GM23338 (cell line): ENCODE measurements around the gene PCSK1N. TPM values are rescaled to one million over a fixed set of nuclear protein-coding genes. Genes with fewer than 3 reads are reported as not detected.

Source experiments
- ATAC-seq: fragments of 200-7000 bp; cut with Tn5 transposase; 3 replicates; pipeline ENCODE4 v1.9.1; 2020
- DNase-seq: peaks from one replicate; pipeline ENCODE4 v3.0.0-alpha.2; 2015; ENCODE audit warnings: low spot score
- H2AFZ ChIP-seq: fragments of 200-600 bp; sonication (generic); 2 replicates; pipeline ENCODE4 v1.8.0; 2016; ENCODE audit warnings: antibody characterized with exemption, mild to moderate bottlenecking, moderate library complexity
- H3F3A ChIP-seq: fragments of 200-600 bp; sonication (generic); replicated peaks from 2 replicates; pipeline ENCODE4 v1.8.0; 2017; ENCODE audit warnings: antibody characterized with exemption, mixed run types, low read depth
- H3K27ac ChIP-seq: fragments of 200-600 bp; sonication (generic); 2 replicates; pipeline ENCODE4 v1.6.1; 2016; ENCODE audit warnings: low read depth
- H3K27me3 ChIP-seq: fragments of 200-600 bp; sonication (generic); 2 replicates; pipeline ENCODE4 v1.8.0; 2016; ENCODE audit warnings: mild to moderate bottlenecking, mixed run types, moderate library complexity; ENCODE audit not compliant: insufficient read depth
- H3K36me3 ChIP-seq: fragments of 200-600 bp; sonication (generic); 2 replicates; pipeline ENCODE4 v1.8.0; 2016; ENCODE audit warnings: mild to moderate bottlenecking; ENCODE audit not compliant: insufficient read depth
- H3K4me1 ChIP-seq: fragments of 200-600 bp; sonication (generic); 2 replicates; pipeline ENCODE4 v1.8.0; 2016; ENCODE audit warnings: mild to moderate bottlenecking, moderate library complexity; ENCODE audit not compliant: insufficient read depth
- H3K4me2 ChIP-seq: fragments of 200-600 bp; sonication (generic); 2 replicates; pipeline ENCODE4 v1.7.1; 2017; ENCODE audit warnings: mixed run types
- H3K4me3 ChIP-seq: fragments of 200-600 bp; sonication (generic); 2 replicates; pipeline ENCODE4 v1.6.1; 2016; ENCODE audit warnings: mixed run types
- H3K79me2 ChIP-seq: fragments of 200-600 bp; sonication (generic); replicated peaks from 2 replicates; pipeline ENCODE4 v1.8.0; 2017; ENCODE audit warnings: mild to moderate bottlenecking; ENCODE audit not compliant: insufficient read depth
- H3K9me2 ChIP-seq: fragments of 200-600 bp; sonication (generic); 2 replicates; pipeline ENCODE4 v1.8.0; 2017; ENCODE audit not compliant: insufficient read depth
- H4K20me1 ChIP-seq: fragments of 200-600 bp; sonication (generic); replicated peaks from 2 replicates; pipeline ENCODE4 v1.8.0; 2017; ENCODE audit warnings: mild to moderate bottlenecking; ENCODE audit not compliant: insufficient read depth
- H3K27ac Mint-ChIP-seq: 2 replicates; pipeline ENCODE4 v1.8.0; 2020; ENCODE audit warnings: inconsistent platforms, mild to moderate bottlenecking, moderate library complexity, mixed read lengths
- H3K27me3 Mint-ChIP-seq: 3 replicates; pipeline ENCODE4 v1.8.0; 2022; ENCODE audit warnings: low read depth, mild to moderate bottlenecking, moderate library complexity, mixed read lengths, inconsistent platforms; ENCODE audit not compliant: insufficient read depth, poor library complexity
- H3K36me3 Mint-ChIP-seq: 3 replicates; pipeline ENCODE4 v1.8.0; 2021; ENCODE audit warnings: low read depth, mild to moderate bottlenecking, inconsistent platforms, moderate library complexity, mixed read lengths
- H3K4me1 Mint-ChIP-seq: 3 replicates; pipeline ENCODE4 v1.8.0; 2020; ENCODE audit warnings: mild to moderate bottlenecking, inconsistent platforms, mixed read lengths
- H3K4me3 Mint-ChIP-seq: 3 replicates; pipeline ENCODE4 v1.8.0; 2021; ENCODE audit warnings: moderate library complexity, mild to moderate bottlenecking, inconsistent platforms, mixed read lengths
- H3K9me3 Mint-ChIP-seq: 3 replicates; pipeline ENCODE4 v1.8.0; 2020; ENCODE audit warnings: moderate library complexity, mild to moderate bottlenecking, inconsistent platforms, mixed read lengths
- CREB1 ChIP-seq: fragments of 250-450 bp; sonication (Bioruptor Pico); IDR thresholded peaks from 2 replicates; pipeline ENCODE4 v1.5.0; 2020; ENCODE audit warnings: low read depth, mild to moderate bottlenecking, moderate library complexity
- EZH2 ChIP-seq: fragments of 200-600 bp; sonication (generic); IDR thresholded peaks from one replicate; pipeline ENCODE4 v1.8.0; 2017; ENCODE audit warnings: antibody characterized with exemption, mild to moderate bottlenecking, low read depth; ENCODE audit not compliant: unreplicated experiment
- EZH2phosphoT487 ChIP-seq: fragments of 200-600 bp; sonication (generic); IDR thresholded peaks from one replicate; pipeline ENCODE4 v1.8.1; 2018; ENCODE audit warnings: antibody characterized with exemption; ENCODE audit not compliant: unreplicated experiment
- JUNB ChIP-seq: IDR thresholded peaks from one replicate; pipeline ENCODE4 v1.6.1; 2016; ENCODE audit warnings: antibody characterized with exemption; ENCODE audit not compliant: unreplicated experiment
- NANOG ChIP-seq: IDR thresholded peaks from 2 replicates; pipeline ENCODE4 v1.6.1; 2016; ENCODE audit warnings: antibody characterized with exemption, borderline replicate concordance
- POLR2AphosphoS5 ChIP-seq: IDR thresholded peaks from 2 replicates; pipeline ENCODE4 v1.6.1; 2016; ENCODE audit warnings: antibody characterized with exemption, low read depth
- STAT1 ChIP-seq: IDR thresholded peaks from one replicate; pipeline ENCODE4 v1.6.1; 2016; ENCODE audit warnings: antibody characterized with exemption; ENCODE audit not compliant: unreplicated experiment
- ZNF114 ChIP-seq: fragments of 250-450 bp; sonication (Bioruptor Pico); IDR thresholded peaks from 2 replicates; pipeline ENCODE4 v1.5.0; 2020; ENCODE audit warnings: mild to moderate bottlenecking, moderate library complexity
- ZNF331 ChIP-seq: fragments of 250-450 bp; sonication (Bioruptor Pico); IDR thresholded peaks from 2 replicates; pipeline ENCODE4 v1.5.0; 2020; ENCODE audit warnings: low read depth, mild to moderate bottlenecking, moderate library complexity
- polyA plus RNA-seq: library from polyadenylated mRNA; unstranded; fragments of >200 nt; fragmentation: Nextera tagmentation; extraction: Ambion mirVana; gene quantifications from 2 replicates; pipeline ENCODE4 v1.2.1, GENCODE V29; 2016
- total RNA-seq: library from RNA; depleted of rRNA; stranded (reverse); fragments of >200 nt; shearing (Covaris generic); gene quantifications from 2 replicates; pipeline ENCODE4 v1.2.3, GENCODE V29; 2014
- TF ChIP-seq, protein P1 (sequence below): IDR thresholded peaks from one replicate; pipeline ENCODE4 v1.6.1; 2018; ENCODE audit warnings: antibody characterized with exemption; ENCODE audit not compliant: unreplicated experiment
- TF ChIP-seq, protein P2 (sequence below), 2 experiments: fragments of 200-600 bp in 1 of 2; sonication (generic) in 1 of 2; conservative IDR thresholded peaks; 2 replicates each; pipeline versions ENCODE4 v1.5.1 to v1.6.1; 2016 to 2017; ENCODE audit warnings: antibody characterized with exemption in 2 of 2, low read depth in 2 of 2, mild to moderate bottlenecking in 2 of 2, moderate library complexity in 1 of 2
- TF ChIP-seq, protein P3 (sequence below): fragments of 250-450 bp; sonication (Bioruptor Pico); IDR thresholded peaks from 2 replicates; pipeline ENCODE4 v1.5.0; 2020; ENCODE audit warnings: mild to moderate bottlenecking, moderate library complexity
- TF ChIP-seq, protein P4 (sequence below): IDR thresholded peaks from 2 replicates; pipeline ENCODE4 v1.6.1; 2016; ENCODE audit warnings: antibody characterized with exemption

PCSK1N gene
- total and polyA plus RNA-seq, 2 experiments from 2014 or later = 12.8 to 15.6 TPM

DNA sequence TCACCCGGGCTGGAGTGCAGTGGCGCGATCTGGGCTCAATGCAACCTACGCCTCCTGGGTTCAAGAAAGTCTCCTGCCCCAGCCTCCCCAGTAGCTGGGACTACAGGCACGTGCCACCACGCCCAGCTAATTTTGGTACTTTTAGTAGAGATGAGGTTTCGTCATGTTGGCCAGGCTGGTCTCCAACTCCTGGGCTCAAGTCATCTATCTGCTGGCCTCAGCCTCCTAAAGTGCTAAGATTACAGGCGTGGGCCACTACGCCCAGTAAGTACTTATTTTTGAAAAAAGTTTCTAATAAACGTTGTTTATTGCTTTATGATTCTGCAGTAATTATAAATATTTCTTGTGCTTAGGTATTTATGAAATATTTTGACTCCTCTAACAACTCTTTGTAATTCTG is 4.3 kb upstream of the PCSK1N start:
- Histone ChIP-seq H3K79me2 (no peaks in the 10 kb centered on the region), H3F3A (0 out of 2 replicates have a peak, but pooled peaks cover 4% of the 10 kb centered on the region), H3K27me3 (peaks cover 15% of the 10 kb centered on the region), H3K4me3 (no peak overlapping the region), H3K27ac (no peak overlapping the region), H3K4me1 (no peaks in the 10 kb centered on the region), H3K36me3 (no peaks in the 10 kb centered on the region), H3K4me2 (no peak overlapping the region), H3K9me2 (no peaks in the 10 kb centered on the region), H4K20me1 (no peaks in the 10 kb centered on the region), H2AFZ (no peak overlapping the region)
- H3K27ac Mint-ChIP-seq = no peak overlapping the region
- TF ChIP-seq, protein P1, sequence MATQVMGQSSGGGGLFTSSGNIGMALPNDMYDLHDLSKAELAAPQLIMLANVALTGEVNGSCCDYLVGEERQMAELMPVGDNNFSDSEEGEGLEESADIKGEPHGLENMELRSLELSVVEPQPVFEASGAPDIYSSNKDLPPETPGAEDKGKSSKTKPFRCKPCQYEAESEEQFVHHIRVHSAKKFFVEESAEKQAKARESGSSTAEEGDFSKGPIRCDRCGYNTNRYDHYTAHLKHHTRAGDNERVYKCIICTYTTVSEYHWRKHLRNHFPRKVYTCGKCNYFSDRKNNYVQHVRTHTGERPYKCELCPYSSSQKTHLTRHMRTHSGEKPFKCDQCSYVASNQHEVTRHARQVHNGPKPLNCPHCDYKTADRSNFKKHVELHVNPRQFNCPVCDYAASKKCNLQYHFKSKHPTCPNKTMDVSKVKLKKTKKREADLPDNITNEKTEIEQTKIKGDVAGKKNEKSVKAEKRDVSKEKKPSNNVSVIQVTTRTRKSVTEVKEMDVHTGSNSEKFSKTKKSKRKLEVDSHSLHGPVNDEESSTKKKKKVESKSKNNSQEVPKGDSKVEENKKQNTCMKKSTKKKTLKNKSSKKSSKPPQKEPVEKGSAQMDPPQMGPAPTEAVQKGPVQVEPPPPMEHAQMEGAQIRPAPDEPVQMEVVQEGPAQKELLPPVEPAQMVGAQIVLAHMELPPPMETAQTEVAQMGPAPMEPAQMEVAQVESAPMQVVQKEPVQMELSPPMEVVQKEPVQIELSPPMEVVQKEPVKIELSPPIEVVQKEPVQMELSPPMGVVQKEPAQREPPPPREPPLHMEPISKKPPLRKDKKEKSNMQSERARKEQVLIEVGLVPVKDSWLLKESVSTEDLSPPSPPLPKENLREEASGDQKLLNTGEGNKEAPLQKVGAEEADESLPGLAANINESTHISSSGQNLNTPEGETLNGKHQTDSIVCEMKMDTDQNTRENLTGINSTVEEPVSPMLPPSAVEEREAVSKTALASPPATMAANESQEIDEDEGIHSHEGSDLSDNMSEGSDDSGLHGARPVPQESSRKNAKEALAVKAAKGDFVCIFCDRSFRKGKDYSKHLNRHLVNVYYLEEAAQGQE = no peak
- TF ChIP-seq, protein P2, sequence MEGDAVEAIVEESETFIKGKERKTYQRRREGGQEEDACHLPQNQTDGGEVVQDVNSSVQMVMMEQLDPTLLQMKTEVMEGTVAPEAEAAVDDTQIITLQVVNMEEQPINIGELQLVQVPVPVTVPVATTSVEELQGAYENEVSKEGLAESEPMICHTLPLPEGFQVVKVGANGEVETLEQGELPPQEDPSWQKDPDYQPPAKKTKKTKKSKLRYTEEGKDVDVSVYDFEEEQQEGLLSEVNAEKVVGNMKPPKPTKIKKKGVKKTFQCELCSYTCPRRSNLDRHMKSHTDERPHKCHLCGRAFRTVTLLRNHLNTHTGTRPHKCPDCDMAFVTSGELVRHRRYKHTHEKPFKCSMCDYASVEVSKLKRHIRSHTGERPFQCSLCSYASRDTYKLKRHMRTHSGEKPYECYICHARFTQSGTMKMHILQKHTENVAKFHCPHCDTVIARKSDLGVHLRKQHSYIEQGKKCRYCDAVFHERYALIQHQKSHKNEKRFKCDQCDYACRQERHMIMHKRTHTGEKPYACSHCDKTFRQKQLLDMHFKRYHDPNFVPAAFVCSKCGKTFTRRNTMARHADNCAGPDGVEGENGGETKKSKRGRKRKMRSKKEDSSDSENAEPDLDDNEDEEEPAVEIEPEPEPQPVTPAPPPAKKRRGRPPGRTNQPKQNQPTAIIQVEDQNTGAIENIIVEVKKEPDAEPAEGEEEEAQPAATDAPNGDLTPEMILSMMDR (conservative IDR thresholded peaks at IDR 0.05; ENCODE audit: low read depth in 2 of 2) = no peak
- TF ChIP-seq EZH2phosphoT487 = no peak
- no peak for TF ChIP-seq POLR2AphosphoS5
- TF ChIP-seq STAT1 = no peak
- TF ChIP-seq NANOG = no peak
- TF ChIP-seq, protein P3, sequence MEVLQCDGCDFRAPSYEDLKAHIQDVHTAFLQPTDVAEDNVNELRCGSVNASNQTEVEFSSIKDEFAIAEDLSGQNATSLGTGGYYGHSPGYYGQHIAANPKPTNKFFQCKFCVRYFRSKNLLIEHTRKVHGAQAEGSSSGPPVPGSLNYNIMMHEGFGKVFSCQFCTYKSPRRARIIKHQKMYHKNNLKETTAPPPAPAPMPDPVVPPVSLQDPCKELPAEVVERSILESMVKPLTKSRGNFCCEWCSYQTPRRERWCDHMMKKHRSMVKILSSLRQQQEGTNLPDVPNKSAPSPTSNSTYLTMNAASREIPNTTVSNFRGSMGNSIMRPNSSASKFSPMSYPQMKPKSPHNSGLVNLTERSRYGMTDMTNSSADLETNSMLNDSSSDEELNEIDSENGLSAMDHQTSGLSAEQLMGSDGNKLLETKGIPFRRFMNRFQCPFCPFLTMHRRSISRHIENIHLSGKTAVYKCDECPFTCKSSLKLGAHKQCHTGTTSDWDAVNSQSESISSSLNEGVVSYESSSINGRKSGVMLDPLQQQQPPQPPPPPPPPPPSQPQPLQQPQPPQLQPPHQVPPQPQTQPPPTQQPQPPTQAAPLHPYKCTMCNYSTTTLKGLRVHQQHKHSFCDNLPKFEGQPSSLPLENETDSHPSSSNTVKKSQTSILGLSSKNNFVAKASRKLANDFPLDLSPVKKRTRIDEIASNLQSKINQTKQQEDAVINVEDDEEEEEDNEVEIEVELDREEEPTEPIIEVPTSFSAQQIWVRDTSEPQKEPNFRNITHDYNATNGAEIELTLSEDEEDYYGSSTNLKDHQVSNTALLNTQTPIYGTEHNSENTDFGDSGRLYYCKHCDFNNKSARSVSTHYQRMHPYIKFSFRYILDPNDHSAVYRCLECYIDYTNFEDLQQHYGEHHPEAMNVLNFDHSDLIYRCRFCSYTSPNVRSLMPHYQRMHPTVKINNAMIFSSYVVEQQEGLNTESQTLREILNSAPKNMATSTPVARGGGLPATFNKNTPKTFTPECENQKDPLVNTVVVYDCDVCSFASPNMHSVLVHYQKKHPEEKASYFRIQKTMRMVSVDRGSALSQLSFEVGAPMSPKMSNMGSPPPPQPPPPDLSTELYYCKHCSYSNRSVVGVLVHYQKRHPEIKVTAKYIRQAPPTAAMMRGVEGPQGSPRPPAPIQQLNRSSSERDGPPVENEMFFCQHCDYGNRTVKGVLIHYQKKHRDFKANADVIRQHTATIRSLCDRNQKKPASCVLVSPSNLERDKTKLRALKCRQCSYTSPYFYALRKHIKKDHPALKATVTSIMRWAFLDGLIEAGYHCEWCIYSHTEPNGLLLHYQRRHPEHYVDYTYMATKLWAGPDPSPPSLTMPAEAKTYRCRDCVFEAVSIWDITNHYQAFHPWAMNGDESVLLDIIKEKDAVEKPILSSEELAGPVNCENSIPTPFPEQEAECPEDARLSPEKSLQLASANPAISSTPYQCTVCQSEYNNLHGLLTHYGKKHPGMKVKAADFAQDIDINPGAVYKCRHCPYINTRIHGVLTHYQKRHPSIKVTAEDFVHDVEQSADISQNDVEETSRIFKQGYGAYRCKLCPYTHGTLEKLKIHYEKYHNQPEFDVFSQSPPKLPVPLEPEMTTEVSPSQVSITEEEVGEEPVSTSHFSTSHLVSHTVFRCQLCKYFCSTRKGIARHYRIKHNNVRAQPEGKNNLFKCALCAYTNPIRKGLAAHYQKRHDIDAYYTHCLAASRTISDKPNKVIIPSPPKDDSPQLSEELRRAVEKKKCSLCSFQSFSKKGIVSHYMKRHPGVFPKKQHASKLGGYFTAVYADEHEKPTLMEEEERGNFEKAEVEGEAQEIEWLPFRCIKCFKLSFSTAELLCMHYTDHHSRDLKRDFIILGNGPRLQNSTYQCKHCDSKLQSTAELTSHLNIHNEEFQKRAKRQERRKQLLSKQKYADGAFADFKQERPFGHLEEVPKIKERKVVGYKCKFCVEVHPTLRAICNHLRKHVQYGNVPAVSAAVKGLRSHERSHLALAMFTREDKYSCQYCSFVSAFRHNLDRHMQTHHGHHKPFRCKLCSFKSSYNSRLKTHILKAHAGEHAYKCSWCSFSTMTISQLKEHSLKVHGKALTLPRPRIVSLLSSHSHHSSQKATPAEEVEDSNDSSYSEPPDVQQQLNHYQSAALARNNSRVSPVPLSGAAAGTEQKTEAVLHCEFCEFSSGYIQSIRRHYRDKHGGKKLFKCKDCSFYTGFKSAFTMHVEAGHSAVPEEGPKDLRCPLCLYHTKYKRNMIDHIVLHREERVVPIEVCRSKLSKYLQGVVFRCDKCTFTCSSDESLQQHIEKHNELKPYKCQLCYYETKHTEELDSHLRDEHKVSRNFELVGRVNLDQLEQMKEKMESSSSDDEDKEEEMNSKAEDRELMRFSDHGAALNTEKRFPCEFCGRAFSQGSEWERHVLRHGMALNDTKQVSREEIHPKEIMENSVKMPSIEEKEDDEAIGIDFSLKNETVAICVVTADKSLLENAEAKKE (CRISPR knock-in tag) = no peak
- TF ChIP-seq JUNB = no peak
- TF ChIP-seq EZH2 = no peak
- no peak for TF ChIP-seq CREB1 (CRISPR knock-in tag)
- TF ChIP-seq, protein P4, sequence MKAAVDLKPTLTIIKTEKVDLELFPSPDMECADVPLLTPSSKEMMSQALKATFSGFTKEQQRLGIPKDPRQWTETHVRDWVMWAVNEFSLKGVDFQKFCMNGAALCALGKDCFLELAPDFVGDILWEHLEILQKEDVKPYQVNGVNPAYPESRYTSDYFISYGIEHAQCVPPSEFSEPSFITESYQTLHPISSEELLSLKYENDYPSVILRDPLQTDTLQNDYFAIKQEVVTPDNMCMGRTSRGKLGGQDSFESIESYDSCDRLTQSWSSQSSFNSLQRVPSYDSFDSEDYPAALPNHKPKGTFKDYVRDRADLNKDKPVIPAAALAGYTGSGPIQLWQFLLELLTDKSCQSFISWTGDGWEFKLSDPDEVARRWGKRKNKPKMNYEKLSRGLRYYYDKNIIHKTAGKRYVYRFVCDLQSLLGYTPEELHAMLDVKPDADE = no peak
- no peak for TF ChIP-seq ZNF114 (CRISPR knock-in tag)
- TF ChIP-seq ZNF331 (CRISPR knock-in tag) = no peak
- H3K9me3 Mint-ChIP-seq = no peaks in the 10 kb centered on the region
- peaks cover 5% of the 10 kb centered on the region for H3K4me1 Mint-ChIP-seq
- H3K36me3 Mint-ChIP-seq = no peaks in the 10 kb centered on the region
- peaks cover 13% of the 10 kb centered on the region for H3K27me3 Mint-ChIP-seq
- no peak for DNase-seq
- ATAC-seq = no peak
- H3K4me3 Mint-ChIP-seq = no peak overlapping the region
